ENCODE measurements around the gene CELF6. TPM values are rescaled to one million over a fixed set of nuclear protein-coding genes. Genes with fewer than 3 reads are reported as not detected.
"Not testable (repeated sequence)": the region's sequence is repeated elsewhere in the genome, so short reads cannot be mapped to it uniquely, and the experiment has no call there.

Gene CELF6
- total RNA-seq, 2 experiments from 2014 or later = 0.22 TPM; not detected in 1

- DNase-seq = no peak
- no peaks in the 10 kb centered on the region for H3K36me3 Mint-ChIP-seq (ENCODE audit: low read depth)
- H3K4me3 Mint-ChIP-seq = no peak overlapping the region
- CTCF ChIA-PET = interaction anchor here (0.9 to 1.5 kb wide), 2 partner anchors 9 to 55 kb away, joined by 3 to 4 read pairs; no protein-coding TSS in a partner anchor
- no peaks in the 10 kb centered on the region for H3K27me3 Mint-ChIP-seq (ENCODE audit: low read depth)
- intact Hi-C loops (cut with micrococcal nuclease) = no loop called here
- no peaks in the 10 kb centered on the region for H3K4me1 Mint-ChIP-seq (ENCODE audit: low read depth)
- H3K9me3 Mint-ChIP-seq = no peaks in the 10 kb centered on the region
- no peak overlapping the region for H3K27ac Mint-ChIP-seq
Observed at GRCh38 chr15:72281713-72282112, 38.2 kb downstream of the CELF6 start.

DNA sequence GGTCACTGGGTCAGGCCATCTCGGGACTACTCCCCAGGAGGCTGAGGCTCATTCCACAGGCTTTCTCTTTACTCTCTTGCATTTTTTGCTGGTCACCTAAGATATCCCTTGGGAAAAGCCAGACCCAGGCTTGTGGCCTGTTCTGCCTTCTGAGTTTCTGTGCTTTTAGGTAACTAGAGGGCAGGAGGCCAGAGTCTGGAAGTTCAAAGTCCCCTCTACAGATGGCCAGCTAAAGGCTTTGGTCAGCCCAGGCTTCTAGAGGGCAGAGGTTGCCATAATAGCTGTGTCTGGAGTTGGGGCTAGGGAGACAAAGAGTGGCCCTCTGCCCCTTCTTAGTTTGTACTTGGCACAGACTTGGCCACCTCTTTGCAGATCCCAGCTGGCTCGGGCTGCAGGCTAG is 39.2 kb downstream of the CELF6 start:
- no peaks in the 10 kb centered on the region for H3K9me3 Mint-ChIP-seq
- H3K4me3 Mint-ChIP-seq = no peak overlapping the region
- no peak for DNase-seq
- no peaks in the 10 kb centered on the region for H3K27me3 Mint-ChIP-seq (ENCODE audit: low read depth)
- H3K36me3 Mint-ChIP-seq (ENCODE audit: low read depth) = no peaks in the 10 kb centered on the region
- no peak overlapping the region for H3K27ac Mint-ChIP-seq
- H3K4me1 Mint-ChIP-seq (ENCODE audit: low read depth) = no peaks in the 10 kb centered on the region
- intact Hi-C loops (cut with micrococcal nuclease) = no loop called here
- CTCF ChIA-PET = interaction anchor here (0.5 to 1.5 kb wide), 3 partner anchors 8 to 1520 kb away, joined by 3 to 6 read pairs (median 3); no protein-coding TSS in a partner anchor

- CTCF ChIA-PET = interaction anchor here (1.0 to 1.7 kb wide), 2 partner anchors 11 to 35 kb away, joined by 4 to 5 read pairs; no protein-coding TSS in a partner anchor
- Mint-ChIP-seq H3K27me3 (ENCODE audit: low read depth) (no peaks in the 10 kb centered on the region), H3K4me3 (no peak overlapping the region), H3K27ac (no peak overlapping the region), H3K36me3 (ENCODE audit: low read depth) (no peaks in the 10 kb centered on the region), H3K4me1 (ENCODE audit: low read depth) (peaks cover 5% of the 10 kb centered on the region), H3K9me3 (no peaks in the 10 kb centered on the region)
- DNase-seq = no peak
- intact Hi-C loops (cut with micrococcal nuclease) = no loop called here
Observed at GRCh38 chr15:72278737-72279136, 41.2 kb downstream of the CELF6 start.

GRCh38 chr15:72276326-72276700 is 43.6 kb downstream of the CELF6 start:
- Mint-ChIP-seq H3K27me3 (ENCODE audit: low read depth) (no peaks in the 10 kb centered on the region), H3K36me3 (ENCODE audit: low read depth) (no peaks in the 10 kb centered on the region), H3K4me3 (no peak overlapping the region), H3K27ac (no peak overlapping the region), H3K9me3 (no peaks in the 10 kb centered on the region), H3K4me1 (ENCODE audit: low read depth) (peaks cover 19% of the 10 kb centered on the region)
- no peak for DNase-seq
- CTCF ChIA-PET = interaction anchor here (1.0 kb wide), 1 partner anchor 10 kb away, joined by 4 read pairs; no protein-coding TSS in a partner anchor
- intact Hi-C loops (cut with micrococcal nuclease) = no loop called here

DNA sequence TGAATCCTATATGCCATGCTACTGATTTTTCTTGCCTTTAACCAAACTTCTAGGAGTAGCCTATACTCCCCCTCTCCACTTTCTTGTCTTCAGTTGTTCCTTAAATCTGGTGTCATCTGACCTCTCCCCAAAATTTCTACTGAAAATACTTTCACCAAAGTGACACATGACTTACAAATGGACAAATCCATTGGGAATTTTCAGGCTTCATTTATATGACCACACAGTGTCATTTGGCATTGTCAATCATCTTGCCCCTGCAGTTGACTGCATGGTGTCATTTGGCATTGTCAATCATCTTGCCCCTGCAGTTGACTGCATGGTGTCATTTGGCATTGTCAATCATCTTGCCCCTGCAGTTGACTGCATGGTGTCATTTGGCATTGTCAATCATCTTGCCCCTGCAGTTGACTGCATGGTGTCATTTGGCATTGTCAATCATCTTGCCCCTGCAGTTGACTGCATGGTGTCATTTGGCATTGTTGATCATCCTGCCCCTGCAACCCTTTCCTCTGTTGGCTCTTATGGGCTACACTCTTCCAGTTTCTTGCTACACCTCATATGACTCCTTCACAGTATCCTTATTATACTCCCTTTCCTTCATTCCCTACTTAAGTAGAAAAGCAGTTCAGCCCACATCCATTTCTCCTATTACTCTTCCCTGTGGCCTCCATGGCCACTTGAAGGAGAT is 44.2 kb downstream of the CELF6 start:
- CTCF ChIA-PET = interaction anchor here (1.0 kb wide), 1 partner anchor 10 kb away, joined by 4 read pairs; no protein-coding TSS in a partner anchor

GRCh38 chr15:72272997-72273352 is 47.0 kb downstream of the CELF6 start:
- intact Hi-C loops (cut with micrococcal nuclease) = loop anchor here (1.0 to 5.0 kb wide), 5 partner anchors 9 to 202 kb away; partner anchors contain the start of genes ARIH1, GRAMD2A, MYO9A and PKM
- CTCF ChIA-PET = interaction anchor here (0.7 to 1.9 kb wide), 9 partner anchors 9 to 77 kb away, joined by 3 to 7 read pairs (median 4); no protein-coding TSS in a partner anchor
- Mint-ChIP-seq H3K27ac (peak overlapping the region; percentile 91), H3K27me3 (ENCODE audit: low read depth) (no peaks in the 10 kb centered on the region), H3K4me3 (peak overlapping the region; percentile 87), H3K4me1 (ENCODE audit: low read depth) (peaks cover 35% of the 10 kb centered on the region), H3K36me3 (ENCODE audit: low read depth) (peaks cover 8% of the 10 kb centered on the region), H3K9me3 (no peaks in the 10 kb centered on the region)
- no peak for DNase-seq

More for the DNA sequence above, 44.2 kb downstream of the CELF6 start:
- H3K9me3 Mint-ChIP-seq; DNase-seq; H3K27me3 Mint-ChIP-seq (ENCODE audit: low read depth); intact Hi-C loops (cut with micrococcal nuclease); H3K27ac Mint-ChIP-seq; H3K36me3 Mint-ChIP-seq (ENCODE audit: low read depth); H3K4me3 Mint-ChIP-seq: not testable (repeated sequence)
- H3K4me1 Mint-ChIP-seq (ENCODE audit: low read depth) = peaks cover 25% of the 10 kb centered on the region

DNA sequence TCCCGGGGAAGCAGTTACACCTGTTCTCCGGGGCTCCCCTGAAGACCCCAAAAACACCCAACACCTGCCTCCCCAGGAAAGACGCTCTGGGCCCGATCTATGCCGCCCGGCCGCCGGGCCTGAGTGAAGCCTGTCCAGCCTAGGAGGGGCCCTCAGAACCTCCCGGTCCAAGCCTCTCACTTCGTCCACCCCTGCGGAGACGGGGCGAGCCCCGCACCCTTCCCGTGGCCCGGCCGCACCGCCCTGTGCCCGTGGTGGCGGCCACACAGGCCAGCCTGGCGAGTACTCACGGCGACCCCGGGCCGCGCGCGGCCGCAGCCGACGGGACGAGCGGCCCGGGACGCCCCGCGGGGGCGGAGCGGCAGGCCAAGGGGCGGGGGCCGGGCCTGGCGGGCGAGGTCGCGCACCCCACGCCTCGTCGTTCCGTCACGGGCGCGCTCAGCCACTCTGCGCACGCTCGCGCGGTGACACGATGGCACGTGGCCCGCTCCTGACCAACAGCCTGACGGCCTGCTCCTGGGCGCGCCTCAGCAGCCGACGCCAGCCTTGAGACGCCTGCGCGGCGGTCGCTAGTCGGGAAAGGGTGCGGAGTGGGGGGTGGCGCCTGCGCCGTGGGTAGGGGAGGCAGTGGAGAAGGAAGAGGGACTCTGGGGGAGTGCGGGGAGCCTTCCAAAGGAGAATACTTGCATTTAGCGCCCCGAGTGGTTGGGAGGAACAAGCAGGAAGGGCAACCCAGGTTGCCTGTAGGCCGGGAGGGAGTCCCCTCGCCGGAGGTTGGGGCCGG is 47.6 kb downstream of the CELF6 start, which contains the start of gene PARP6:
Gene PARP6, minus strand, starts transcription at position 342 of the 784 bp plus-strand sequence. CDS start 5,077 bp downstream, outside the sequence.
- H3K27ac Mint-ChIP-seq = peak within 1 kb of the TSS; percentile 91
- intact Hi-C loops (cut with micrococcal nuclease) = loop anchor here (1.0 to 5.0 kb wide), 5 partner anchors 8 to 202 kb away; partner anchors contain the start of genes ARIH1, GRAMD2A, MYO9A and PKM
- peaks cover 10% of the 10 kb centered on the region for H3K36me3 Mint-ChIP-seq (ENCODE audit: low read depth)
- H3K4me1 Mint-ChIP-seq (ENCODE audit: low read depth) = peaks cover 36% of the 10 kb centered on the region
- CTCF ChIA-PET = interaction anchor here (0.7 to 2.0 kb wide), 7 partner anchors 9 to 77 kb away, joined by 3 to 7 read pairs (median 4); no protein-coding TSS in a partner anchor
- H3K4me3 Mint-ChIP-seq = peak within 1 kb of the TSS; percentile 87
- DNase-seq = peak; percentile 98
- H3K27me3 Mint-ChIP-seq (ENCODE audit: low read depth) = no peaks in the 10 kb centered on the region
- no peaks in the 10 kb centered on the region for H3K9me3 Mint-ChIP-seq

GRCh38 chr15:72271895-72272212 is 48.1 kb downstream of the CELF6 start:
- Mint-ChIP-seq H3K27ac (peak overlapping the region; percentile 77), H3K4me3 (peak overlapping the region; percentile 84), H3K9me3 (no peaks in the 10 kb centered on the region), H3K4me1 (ENCODE audit: low read depth) (peaks cover 39% of the 10 kb centered on the region), H3K27me3 (ENCODE audit: low read depth) (no peaks in the 10 kb centered on the region), H3K36me3 (ENCODE audit: low read depth) (peaks cover 14% of the 10 kb centered on the region)
- intact Hi-C loops (cut with micrococcal nuclease) = loop anchor here (1.0 to 5.0 kb wide), 5 partner anchors 8 to 203 kb away; partner anchors contain the start of genes ARIH1, GRAMD2A, MYO9A and PKM
- DNase-seq = peak; percentile 22
- CTCF ChIA-PET = interaction anchor here (2.0 kb wide), 1 partner anchor 45 kb away, joined by 7 read pairs; no protein-coding TSS in a partner anchor

- Mint-ChIP-seq H3K27ac (peak overlapping the region; percentile 77), H3K9me3 (no peaks in the 10 kb centered on the region), H3K4me3 (peak overlapping the region; percentile 84), H3K27me3 (ENCODE audit: low read depth) (no peaks in the 10 kb centered on the region), H3K4me1 (ENCODE audit: low read depth) (peaks cover 39% of the 10 kb centered on the region), H3K36me3 (ENCODE audit: low read depth) (peaks cover 16% of the 10 kb centered on the region)
- intact Hi-C loops (cut with micrococcal nuclease) = loop anchor here (5.0 kb wide), 1 partner anchor 74 kb away; the partner anchor contains the start of gene GRAMD2A
- CTCF ChIA-PET = interaction anchor here (2.0 kb wide), 1 partner anchor 44 kb away, joined by 7 read pairs; no protein-coding TSS in a partner anchor
- no peak for DNase-seq
Observed at GRCh38 chr15:72271221-72271620, 48.7 kb downstream of the CELF6 start.

DNA sequence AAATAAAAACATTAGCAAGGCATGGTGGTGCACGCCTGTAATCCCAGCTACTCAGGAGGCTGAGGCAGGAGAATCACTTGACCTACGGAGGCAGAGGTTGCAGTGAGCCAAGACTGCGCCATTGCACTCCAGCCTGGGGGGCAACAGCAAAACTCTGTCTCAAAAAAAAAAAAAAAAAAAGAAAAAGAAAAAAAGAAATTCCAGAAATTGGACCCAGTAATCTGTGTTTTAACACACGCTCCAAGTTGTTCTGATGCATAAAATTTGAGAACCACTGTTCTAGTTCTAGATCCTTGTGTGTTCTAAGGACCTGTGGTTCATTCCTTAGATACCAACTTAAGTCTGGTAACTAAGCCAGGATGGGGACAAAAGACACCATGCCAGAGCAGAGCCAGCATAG is 50.2 kb downstream of the CELF6 start:
- no peak overlapping the region for H3K4me3 Mint-ChIP-seq
- CTCF ChIA-PET = no interaction called here
- H3K9me3 Mint-ChIP-seq = no peaks in the 10 kb centered on the region
- H3K27ac Mint-ChIP-seq = no peak overlapping the region
- DNase-seq = no peak
- no peaks in the 10 kb centered on the region for H3K27me3 Mint-ChIP-seq (ENCODE audit: low read depth)
- peaks cover 50% of the 10 kb centered on the region for H3K4me1 Mint-ChIP-seq (ENCODE audit: low read depth)
- H3K36me3 Mint-ChIP-seq (ENCODE audit: low read depth) = peaks cover 26% of the 10 kb centered on the region
- intact Hi-C loops (cut with micrococcal nuclease) = loop anchor here (5.0 kb wide), 1 partner anchor 72 kb away; the partner anchor contains the start of gene GRAMD2A

DNA sequence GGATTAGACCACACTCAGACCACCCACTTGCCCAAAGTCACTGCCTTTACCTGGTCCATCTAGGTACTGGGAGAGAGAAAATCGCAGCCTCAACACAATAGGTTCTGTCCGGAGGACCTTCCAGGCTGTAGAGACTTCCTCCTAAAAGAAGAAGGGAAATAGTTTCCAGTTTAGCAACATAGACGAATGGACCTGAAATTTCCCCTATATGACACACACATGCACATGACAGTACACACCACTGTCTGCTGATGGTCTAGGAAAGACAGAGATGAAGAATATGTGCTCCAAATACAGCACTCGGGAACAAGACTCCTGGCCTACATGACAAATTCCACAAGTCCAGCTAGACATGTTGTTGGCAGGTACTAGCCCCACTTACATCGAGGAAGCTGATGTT is 54.9 kb downstream of the CELF6 start:
- CTCF ChIA-PET = interaction anchor here (1.2 kb wide), 1 partner anchor 22 kb away, joined by 3 read pairs; no protein-coding TSS in a partner anchor
- Mint-ChIP-seq H3K4me3 (no peak overlapping the region), H3K27me3 (ENCODE audit: low read depth) (no peaks in the 10 kb centered on the region)

More for the DNA sequence above, 54.9 kb downstream of the CELF6 start:
- Mint-ChIP-seq H3K9me3 (no peaks in the 10 kb centered on the region), H3K4me1 (ENCODE audit: low read depth) (peaks cover 45% of the 10 kb centered on the region), H3K36me3 (ENCODE audit: low read depth) (peaks cover 62% of the 10 kb centered on the region), H3K27ac (no peak overlapping the region)
- intact Hi-C loops (cut with micrococcal nuclease) = loop anchor here (2.0 kb wide), 1 partner anchor 146 kb away; the partner anchor contains the start of genes MYO9A and SENP8
- DNase-seq = no peak
